HepG2 (cell line): ENCODE results near the gene RGP1. TPM values are rescaled to one million over a fixed set of nuclear protein-coding genes. Genes with fewer than 3 reads are reported as not detected.

Experiments
- BRCA1 ChIP-seq: sonication (generic); formaldehyde crosslinking; IDR thresholded peaks from 2 replicates; pipeline ENCODE4 v1.4.0; 2020; ENCODE audit warnings: missing genetic modification reagents
- EED ChIP-seq: sonication (generic); formaldehyde crosslinking; IDR thresholded peaks from 2 replicates; pipeline ENCODE4 v1.5.0; 2020; ENCODE audit warnings: mild to moderate bottlenecking, missing genetic modification reagents
- KDM2A ChIP-seq: sonication (generic); formaldehyde crosslinking; IDR thresholded peaks from 2 replicates; pipeline ENCODE4 v1.4.0; 2020; ENCODE audit warnings: low read depth, missing genetic modification reagents, borderline replicate concordance
- KDM4B ChIP-seq: sonication (generic); formaldehyde crosslinking; IDR thresholded peaks from 2 replicates; pipeline ENCODE4 v1.4.0; 2020; ENCODE audit warnings: missing genetic modification reagents
- MEIS2 ChIP-seq: sonication (generic); formaldehyde crosslinking; IDR thresholded peaks from 2 replicates; pipeline ENCODE4 v1.9.0; 2021; ENCODE audit warnings: mild to moderate bottlenecking, missing genetic modification reagents
- SAFB2 ChIP-seq: sonication (generic); formaldehyde crosslinking; IDR thresholded peaks from 2 replicates; pipeline ENCODE4 v1.5.1; 2020; ENCODE audit warnings: missing genetic modification reagents, low read depth, mild to moderate bottlenecking, borderline replicate concordance
- SALL1 ChIP-seq: sonication (generic); formaldehyde crosslinking; IDR thresholded peaks from 2 replicates; pipeline ENCODE4 v1.8.0; 2022; ENCODE audit warnings: mild to moderate bottlenecking, missing genetic modification reagents
- TARDBP ChIP-seq: sonication (generic); formaldehyde crosslinking; IDR thresholded peaks from 2 replicates; pipeline ENCODE4 v1.8.0; 2022; ENCODE audit warnings: mild to moderate bottlenecking, missing genetic modification reagents
- TGIF2 ChIP-seq: IDR thresholded peaks from 2 replicates; pipeline ENCODE4 v1.6.1; 2016; ENCODE audit warnings: control low read depth, missing compliant biosample characterization
- THYN1 ChIP-seq: sonication (generic); formaldehyde crosslinking; IDR thresholded peaks from 2 replicates; pipeline ENCODE4 v1.8.1; 2023; ENCODE audit warnings: low read depth, mild to moderate bottlenecking, moderate library complexity, missing genetic modification reagents, borderline replicate concordance
- TP53 ChIP-seq: sonication (generic); formaldehyde crosslinking; conservative IDR thresholded peaks from 2 replicates; pipeline ENCODE4 v1.4.0; 2020; ENCODE audit warnings: missing genetic modification reagents
- ZFP41 ChIP-seq: sonication (generic); formaldehyde crosslinking; IDR thresholded peaks from 2 replicates; pipeline ENCODE4 v1.4.0; 2020; ENCODE audit warnings: mild to moderate bottlenecking, missing genetic modification reagents, borderline replicate concordance
- ZFP62 ChIP-seq: sonication (generic); formaldehyde crosslinking; IDR thresholded peaks from 2 replicates; pipeline ENCODE4 v1.4.0; 2020; ENCODE audit warnings: missing genetic modification reagents
- ZNF143 ChIP-seq: sonication (generic); formaldehyde crosslinking; IDR thresholded peaks from 2 replicates; pipeline ENCODE4 v1.4.0; 2020; ENCODE audit warnings: missing genetic modification reagents
- ZNF337 ChIP-seq: sonication (generic); formaldehyde crosslinking; IDR thresholded peaks from 2 replicates; pipeline ENCODE4 v1.5.1; 2020; ENCODE audit warnings: missing genetic modification reagents, low read depth, mild to moderate bottlenecking, borderline replicate concordance
- ZSCAN9 ChIP-seq: IDR thresholded peaks from 2 replicates; pipeline ENCODE4 v1.6.1; 2016; ENCODE audit warnings: borderline replicate concordance
- polyA plus RNA-seq, 8 experiments: library from polyadenylated mRNA; depleted of rRNA in 3 of 8; stranded (reverse) in 7 of 8; unstranded in 1 of 8; fragments of >200 nt; fragmentation: Illumina TruSeq in 4 of 8; extraction: Trizol in 4 of 8; gene quantifications; 2 replicates each; pipeline versions ENCODE4 v1.2.1 to v1.2.3, GENCODE V29; 2011 to 2016; ENCODE audit warnings: low read depth in 4 of 8, missing spikeins in 1 of 8, mixed read lengths in 1 of 8; ENCODE audit not compliant: insufficient read depth in 1 of 8
- total RNA-seq, 5 experiments: library from RNA; depleted of rRNA; stranded (reverse); fragments of >200 nt; fragmentation: Illumina TruSeq; extraction: Trizol; gene quantifications; 2 replicates each; pipeline ENCODE4 v1.2.3, GENCODE V29; 2016; ENCODE audit warnings: low read depth in 1 of 5
- TF ChIP-seq, protein P1 (sequence below): sonication (generic); formaldehyde crosslinking; IDR thresholded peaks from 2 replicates; pipeline ENCODE4 v1.4.0; 2020; ENCODE audit warnings: missing genetic modification reagents
- TF ChIP-seq, protein P2 (sequence below): sonication (generic); formaldehyde crosslinking; IDR thresholded peaks from 2 replicates; pipeline ENCODE4 v1.4.0; 2020; ENCODE audit warnings: missing genetic modification reagents
- TF ChIP-seq, protein P3 (sequence below): sonication (generic); formaldehyde crosslinking; IDR thresholded peaks from 2 replicates; pipeline ENCODE4 v1.4.0; 2020; ENCODE audit warnings: missing genetic modification reagents, borderline replicate concordance
- TF ChIP-seq, protein P4 (sequence below): sonication (generic); formaldehyde crosslinking; IDR thresholded peaks from 2 replicates; pipeline ENCODE4 v1.4.0; 2020; ENCODE audit warnings: missing genetic modification reagents, borderline replicate concordance

The RGP1 gene
- total and polyA plus RNA-seq, 2 of the 13 experiments (the other 11 are each of a cell fraction or from before 2014, with no cell fraction given) = 12.7 to 21.0 TPM

DNA sequence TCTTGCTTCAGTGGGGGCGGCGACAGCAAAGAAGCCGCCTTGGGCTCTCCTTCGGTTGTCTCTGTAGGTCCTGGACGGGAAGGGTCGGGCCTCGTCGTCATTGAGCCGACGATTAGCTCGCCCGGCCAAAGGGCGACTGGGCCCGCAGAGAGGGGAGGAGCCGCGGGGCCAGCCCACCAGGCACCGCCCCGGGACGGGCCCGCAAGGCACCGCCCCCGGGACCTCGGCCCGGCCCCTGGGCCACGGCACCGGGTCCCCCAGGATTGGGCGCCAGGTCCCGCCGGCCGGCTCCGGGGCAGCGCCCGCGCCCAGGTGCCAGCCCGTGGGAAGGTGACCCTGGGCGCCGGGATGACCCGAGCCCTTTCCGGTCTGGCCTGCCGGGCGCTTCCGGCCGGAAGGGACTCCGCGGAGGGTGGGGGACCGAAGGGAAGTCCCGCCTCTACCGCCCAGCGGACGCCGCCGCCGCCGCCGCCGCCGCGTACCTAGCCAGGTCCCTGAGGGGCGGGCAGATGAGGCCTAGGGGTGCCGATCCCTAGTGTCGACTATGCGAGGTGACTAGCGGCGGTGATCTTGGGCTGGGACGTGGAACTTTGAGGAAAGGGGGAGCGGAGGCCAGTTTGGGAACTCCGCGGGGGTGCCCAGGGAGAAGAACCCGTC is at the start of gene RGP1, which contains the start of gene GBA2 (continued):
- TF ChIP-seq, protein P1, sequence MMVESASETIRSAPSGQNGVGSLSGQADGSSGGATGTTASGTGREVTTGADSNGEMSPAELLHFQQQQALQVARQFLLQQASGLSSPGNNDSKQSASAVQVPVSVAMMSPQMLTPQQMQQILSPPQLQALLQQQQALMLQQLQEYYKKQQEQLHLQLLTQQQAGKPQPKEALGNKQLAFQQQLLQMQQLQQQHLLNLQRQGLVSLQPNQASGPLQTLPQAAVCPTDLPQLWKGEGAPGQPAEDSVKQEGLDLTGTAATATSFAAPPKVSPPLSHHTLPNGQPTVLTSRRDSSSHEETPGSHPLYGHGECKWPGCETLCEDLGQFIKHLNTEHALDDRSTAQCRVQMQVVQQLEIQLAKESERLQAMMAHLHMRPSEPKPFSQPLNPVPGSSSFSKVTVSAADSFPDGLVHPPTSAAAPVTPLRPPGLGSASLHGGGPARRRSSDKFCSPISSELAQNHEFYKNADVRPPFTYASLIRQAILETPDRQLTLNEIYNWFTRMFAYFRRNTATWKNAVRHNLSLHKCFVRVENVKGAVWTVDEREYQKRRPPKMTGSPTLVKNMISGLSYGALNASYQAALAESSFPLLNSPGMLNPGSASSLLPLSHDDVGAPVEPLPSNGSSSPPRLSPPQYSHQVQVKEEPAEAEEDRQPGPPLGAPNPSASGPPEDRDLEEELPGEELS = 0 out of 2 replicates have a peak, but pooled peaks have one; percentile 9
- TF ChIP-seq ZNF143 (CRISPR knock-in tag) (peak; percentile 47; the same call in 1 of the 2 replicates), MEIS2 (CRISPR knock-in tag) (no peak; the same call in none of the 2 replicates), SAFB2 (CRISPR knock-in tag) (no peak; the same call in 1 of the 2 replicates), THYN1 (CRISPR knock-in tag) (no peak), KDM2A (CRISPR knock-in tag) (peak; percentile 81; the same call in 1 of the 2 replicates), EED (CRISPR knock-in tag) (0 out of 2 replicates have a peak, but pooled peaks have one; percentile 41), TP53 (no peak), ZSCAN9 (CRISPR knock-in tag) (no peak), KDM4B (CRISPR knock-in tag) (no peak), TARDBP (no peak; the same call in 1 of the 2 replicates), TGIF2 (CRISPR knock-in tag) (no peak), ZFP41 (CRISPR knock-in tag) (no peak), BRCA1 (no peak), SALL1 (CRISPR knock-in tag) (peak; percentile 62; the same call in 1 of the 2 replicates), ZFP62 (CRISPR knock-in tag) (no peak), ZNF337 (no peak)
- TF ChIP-seq, protein P2, sequence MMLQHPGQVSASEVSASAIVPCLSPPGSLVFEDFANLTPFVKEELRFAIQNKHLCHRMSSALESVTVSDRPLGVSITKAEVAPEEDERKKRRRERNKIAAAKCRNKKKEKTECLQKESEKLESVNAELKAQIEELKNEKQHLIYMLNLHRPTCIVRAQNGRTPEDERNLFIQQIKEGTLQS = no peak
- TF ChIP-seq, protein P3, sequence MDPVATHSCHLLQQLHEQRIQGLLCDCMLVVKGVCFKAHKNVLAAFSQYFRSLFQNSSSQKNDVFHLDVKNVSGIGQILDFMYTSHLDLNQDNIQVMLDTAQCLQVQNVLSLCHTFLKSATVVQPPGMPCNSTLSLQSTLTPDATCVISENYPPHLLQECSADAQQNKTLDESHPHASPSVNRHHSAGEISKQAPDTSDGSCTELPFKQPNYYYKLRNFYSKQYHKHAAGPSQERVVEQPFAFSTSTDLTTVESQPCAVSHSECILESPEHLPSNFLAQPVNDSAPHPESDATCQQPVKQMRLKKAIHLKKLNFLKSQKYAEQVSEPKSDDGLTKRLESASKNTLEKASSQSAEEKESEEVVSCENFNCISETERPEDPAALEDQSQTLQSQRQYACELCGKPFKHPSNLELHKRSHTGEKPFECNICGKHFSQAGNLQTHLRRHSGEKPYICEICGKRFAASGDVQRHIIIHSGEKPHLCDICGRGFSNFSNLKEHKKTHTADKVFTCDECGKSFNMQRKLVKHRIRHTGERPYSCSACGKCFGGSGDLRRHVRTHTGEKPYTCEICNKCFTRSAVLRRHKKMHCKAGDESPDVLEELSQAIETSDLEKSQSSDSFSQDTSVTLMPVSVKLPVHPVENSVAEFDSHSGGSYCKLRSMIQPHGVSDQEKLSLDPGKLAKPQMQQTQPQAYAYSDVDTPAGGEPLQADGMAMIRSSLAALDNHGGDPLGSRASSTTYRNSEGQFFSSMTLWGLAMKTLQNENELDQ = no peak
- TF ChIP-seq, protein P4, sequence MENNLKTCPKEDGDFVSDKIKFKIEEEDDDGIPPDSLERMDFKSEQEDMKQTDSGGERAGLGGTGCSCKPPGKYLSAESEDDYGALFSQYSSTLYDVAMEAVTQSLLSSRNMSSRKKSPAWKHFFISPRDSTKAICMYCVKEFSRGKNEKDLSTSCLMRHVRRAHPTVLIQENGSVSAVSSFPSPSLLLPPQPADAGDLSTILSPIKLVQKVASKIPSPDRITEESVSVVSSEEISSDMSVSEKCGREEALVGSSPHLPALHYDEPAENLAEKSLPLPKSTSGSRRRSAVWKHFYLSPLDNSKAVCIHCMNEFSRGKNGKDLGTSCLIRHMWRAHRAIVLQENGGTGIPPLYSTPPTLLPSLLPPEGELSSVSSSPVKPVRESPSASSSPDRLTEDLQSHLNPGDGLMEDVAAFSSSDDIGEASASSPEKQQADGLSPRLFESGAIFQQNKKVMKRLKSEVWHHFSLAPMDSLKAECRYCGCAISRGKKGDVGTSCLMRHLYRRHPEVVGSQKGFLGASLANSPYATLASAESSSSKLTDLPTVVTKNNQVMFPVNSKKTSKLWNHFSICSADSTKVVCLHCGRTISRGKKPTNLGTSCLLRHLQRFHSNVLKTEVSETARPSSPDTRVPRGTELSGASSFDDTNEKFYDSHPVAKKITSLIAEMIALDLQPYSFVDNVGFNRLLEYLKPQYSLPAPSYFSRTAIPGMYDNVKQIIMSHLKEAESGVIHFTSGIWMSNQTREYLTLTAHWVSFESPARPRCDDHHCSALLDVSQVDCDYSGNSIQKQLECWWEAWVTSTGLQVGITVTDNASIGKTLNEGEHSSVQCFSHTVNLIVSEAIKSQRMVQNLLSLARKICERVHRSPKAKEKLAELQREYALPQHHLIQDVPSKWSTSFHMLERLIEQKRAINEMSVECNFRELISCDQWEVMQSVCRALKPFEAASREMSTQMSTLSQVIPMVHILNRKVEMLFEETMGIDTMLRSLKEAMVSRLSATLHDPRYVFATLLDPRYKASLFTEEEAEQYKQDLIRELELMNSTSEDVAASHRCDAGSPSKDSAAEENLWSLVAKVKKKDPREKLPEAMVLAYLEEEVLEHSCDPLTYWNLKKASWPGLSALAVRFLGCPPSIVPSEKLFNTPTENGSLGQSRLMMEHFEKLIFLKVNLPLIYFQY (CRISPR knock-in tag) = peak; percentile 80; the same call in 1 of the 2 replicates
